ENCODE results near the gene JUNB. TPM values are rescaled to one million over a fixed set of nuclear protein-coding genes. Genes with fewer than 3 reads are reported as not detected.
A peak's percentile ranks its signal among the peaks of the same experiment; 100 is the strongest.

Gene JUNB
- total RNA-seq, 1 experiment from 2014 or later: 49.7 TPM

DNA sequence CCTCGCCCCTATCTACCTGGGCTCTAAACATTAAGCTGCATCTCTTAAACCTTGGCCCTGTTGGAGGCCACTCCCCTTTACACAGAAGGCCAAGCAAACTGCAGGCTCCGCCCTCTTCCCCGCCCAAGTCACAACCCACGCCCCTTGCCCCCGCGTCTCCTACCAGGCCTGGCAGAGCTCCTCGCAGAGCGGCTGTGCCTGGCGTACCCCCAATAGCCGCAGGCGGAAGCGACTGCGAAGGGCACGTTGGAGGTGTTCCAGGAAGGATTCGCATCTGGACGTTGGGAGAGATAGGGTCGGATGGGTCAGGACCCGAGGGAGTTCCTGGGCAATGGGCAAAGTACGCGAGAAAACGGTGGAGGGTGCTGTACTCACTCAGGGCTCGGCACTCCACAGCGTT lies 37.2 kb downstream of the JUNB start:
- intact Hi-C loops (cut with micrococcal nuclease; ENCODE audit: unreplicated experiment) (no loop called here), in situ Hi-C loops (cut with HindIII; ENCODE audit: low pct_unique_long_range_greater_than_20kb, low sequenced_read_pairs) (no loop called here)
- no peak overlapping the region for H3K27ac ChIP-seq (ENCODE audit: low read length)
- POLR2A ChIA-PET: interaction anchor here (0.6 kb wide), 1 partner anchor 56 kb away, joined by 3 read pairs; no protein-coding TSS in a partner anchor
- H3K27me3 ChIP-seq (ENCODE audit: control insufficient read depth, insufficient read depth, low read length): no peaks in the 10 kb centered on the region; the same call in 1 of the 2 replicates
- DNase-seq (ENCODE audit: low read depth, low spot score) (no peak), ATAC-seq (no peak)
- H3K36me3 ChIP-seq (ENCODE audit: control insufficient read depth, insufficient read depth, low read length): no peaks in the 10 kb centered on the region
- H3K4me3 ChIP-seq (ENCODE audit: low read depth in 2 of 2, low read length in 2 of 2): no peak overlapping the region
- CTCF ChIA-PET: interaction anchor here (0.7 kb wide), 1 partner anchor 74 kb away, joined by 3 read pairs; no protein-coding TSS in a partner anchor
- TF ChIP-seq CTCF (IDR thresholded peaks at IDR 0.05): no peak
- no peak for TF ChIP-seq POLR2AphosphoS5 (IDR thresholded peaks at IDR 0.05; ENCODE audit: low read depth, low read length)
- no peak for TF ChIP-seq SIN3A (IDR thresholded peaks at IDR 0.05; ENCODE audit: borderline replicate concordance, insufficient read depth, low read depth, low read length)
- no peak for TF ChIP-seq REST (IDR thresholded peaks at IDR 0.05; ENCODE audit: insufficient read depth in 1 of 2, low read depth in 2 of 2, low read length in 1 of 2)
- no peak for TF ChIP-seq TCF7L2 (IDR thresholded peaks at IDR 0.05; ENCODE audit: low read depth, low read length)
- H3K4me1 ChIP-seq (ENCODE audit: control insufficient read depth, insufficient read depth, low read length): no peaks in the 10 kb centered on the region; the same call in 1 of the 2 replicates
- H3K9me3 ChIP-seq (ENCODE audit: control insufficient read depth, insufficient read depth, low read depth, low read length): no peaks in the 10 kb centered on the region
- BruUV-seq (replicated peaks): no TSS peak

DNA sequence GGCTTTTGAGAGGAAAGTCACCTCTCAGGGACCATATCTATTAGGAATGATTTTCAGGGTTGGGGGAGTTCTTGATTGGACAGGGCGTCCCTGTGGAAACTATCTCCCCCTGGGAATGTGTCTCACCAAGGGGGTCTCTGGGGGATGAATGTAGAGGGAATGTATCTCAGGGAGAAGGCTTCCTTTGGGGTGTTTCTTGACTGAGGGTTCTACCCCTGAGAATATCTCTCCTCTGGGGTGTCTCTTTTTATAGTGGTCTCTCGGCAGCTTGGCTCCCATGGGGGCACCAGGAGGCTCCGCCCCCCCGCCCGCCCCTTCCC lies 42.1 kb downstream of the JUNB start:
- Histone ChIP-seq H3K27me3 (ENCODE audit: control insufficient read depth, insufficient read depth, low read length) (no peaks in the 10 kb centered on the region; the same call in 1 of the 2 replicates), H3K4me3 (ENCODE audit: low read depth in 2 of 2, low read length in 2 of 2) (peak overlapping the region; percentile 17 to 45)
- in situ Hi-C loops (cut with HindIII; ENCODE audit: low pct_unique_long_range_greater_than_20kb, low sequenced_read_pairs): no loop called here

More for the DNA sequence above, 42.1 kb downstream of the JUNB start:
- Histone ChIP-seq H3K36me3 (ENCODE audit: control insufficient read depth, insufficient read depth, low read length) (no peaks in the 10 kb centered on the region), H3K4me1 (ENCODE audit: control insufficient read depth, insufficient read depth, low read length) (peaks cover 4% of the 10 kb centered on the region), H3K9me3 (ENCODE audit: control insufficient read depth, insufficient read depth, low read depth, low read length) (no peaks in the 10 kb centered on the region), H3K27ac (ENCODE audit: low read length) (no peak overlapping the region)
- DNase-seq (ENCODE audit: low read depth, low spot score): no peak
- ChIA-PET CTCF (no interaction called here), POLR2A (no interaction called here)
- no peak for TF ChIP-seq POLR2AphosphoS5 (IDR thresholded peaks at IDR 0.05; ENCODE audit: low read depth, low read length)
- TF ChIP-seq TCF7L2 (IDR thresholded peaks at IDR 0.05; ENCODE audit: low read depth, low read length): no peak
- no peak for TF ChIP-seq CTCF (IDR thresholded peaks at IDR 0.05)
- TF ChIP-seq SIN3A (IDR thresholded peaks at IDR 0.05; ENCODE audit: borderline replicate concordance, insufficient read depth, low read depth, low read length): no peak
- no peak for TF ChIP-seq REST (IDR thresholded peaks at IDR 0.05; ENCODE audit: insufficient read depth in 1 of 2, low read depth in 2 of 2, low read length in 1 of 2)
- no peak for ATAC-seq
- intact Hi-C loops (cut with micrococcal nuclease; ENCODE audit: unreplicated experiment): no loop called here
- BruUV-seq (replicated peaks): no TSS peak
